B cell (primary cell): ENCODE data around the gene PXMP2. TPM values are rescaled to one million over a fixed set of nuclear protein-coding genes. Genes with fewer than 3 reads are reported as not detected.

Source experiments
- ATAC-seq: fragments of 200-7000 bp; cut with Tn5 transposase; one replicate; pipeline ENCODE4 v1.10.0; 2021; ENCODE audit warnings: low read depth, mild to moderate bottlenecking, moderate number of reproducible peaks, moderate library complexity
- CTCF ChIA-PET: fragments of 350-600 bp; sonication (Branson Sonifier 250); formaldehyde crosslinking; loops from one replicate; lab custom pipeline; 2021; ENCODE audit warnings: antibody characterized with exemption, inconsistent platforms; lab: Charles Lee
- POLR2A ChIA-PET: fragments of 350-600 bp; sonication (Branson Sonifier 250); formaldehyde crosslinking; loops from one replicate; lab custom pipeline; 2021; ENCODE audit warnings: antibody characterized with exemption; lab: Charles Lee
- DNase-seq: peaks from one replicate; pipeline ENCODE4 v3.0.0; 2013
- H2AFZ ChIP-seq: 2 replicates; pipeline ENCODE4 v1.6.1; 2012; ENCODE audit warnings: mild to moderate bottlenecking, low read depth, low read length; ENCODE audit not compliant: insufficient read depth, poor library complexity, severe bottlenecking
- H3K27ac ChIP-seq, 2 donors: 1 replicate in 1 of 2; 2 replicates in 1 of 2; pipeline ENCODE4 v1.5.1; 2012 to 2013; ENCODE audit warnings: low read length in 2 of 2, mild to moderate bottlenecking in 2 of 2, moderate library complexity in 1 of 2
- H3K27me3 ChIP-seq, 4 experiments: fragments of 200-600 bp in 1 of 4; sonication (generic) in 1 of 4; replicated peaks in 1 of 4; 1 replicate in 2 of 4; 2 replicates in 2 of 4; pipeline versions ENCODE4 v1.6.1 to v1.7.0; 2013 to 2016; ENCODE audit warnings: low read length in 3 of 4, mild to moderate bottlenecking in 2 of 4, mixed read lengths in 1 of 4, moderate library complexity in 1 of 4; ENCODE audit not compliant: insufficient read depth in 4 of 4, control insufficient read depth in 3 of 4; ENCODE audit errors: control extremely low read depth in 1 of 4
- H3K36me3 ChIP-seq, 2 experiments: replicated peaks in 1 of 2; 1 replicate in 1 of 2; 2 replicates in 1 of 2; pipeline versions ENCODE4 v1.6.1 to v1.7.1; 2013; ENCODE audit warnings: low read length in 1 of 2; ENCODE audit not compliant: insufficient read depth in 2 of 2, control insufficient read depth in 1 of 2; ENCODE audit errors: control extremely low read depth in 1 of 2, extremely low read depth in 1 of 2
- H3K4me1 ChIP-seq, 2 donors: fragments of 200-600 bp in 1 of 2; sonication (generic) in 1 of 2; 1 replicate in 1 of 2; 2 replicates in 1 of 2; pipeline versions ENCODE4 v1.5.1 to v1.6.1; 2013 to 2017; ENCODE audit warnings: low read length in 2 of 2; ENCODE audit not compliant: control insufficient read depth in 2 of 2, insufficient read depth in 2 of 2
- H3K4me2 ChIP-seq: replicated peaks from 2 replicates; pipeline ENCODE3; 2012; ENCODE audit warnings: mild to moderate bottlenecking, low read depth, low read length; ENCODE audit not compliant: poor library complexity, severe bottlenecking
- H3K4me3 ChIP-seq, 5 experiments: fragments of 200-600 bp in 1 of 5; sonication (generic) in 1 of 5; 1 replicate in 3 of 5; 2 replicates in 2 of 5; pipeline versions ENCODE4 v1.5.1 to v1.7.0; 2011 to 2016; ENCODE audit warnings: low read length in 4 of 5, mild to moderate bottlenecking in 4 of 5, low read depth in 2 of 5, control low read depth in 1 of 5, moderate library complexity in 1 of 5; ENCODE audit not compliant: insufficient read depth in 1 of 5; ENCODE audit errors: control extremely low read depth in 1 of 5, extremely low read depth in 1 of 5
- H3K79me2 ChIP-seq: fragments of 200-600 bp; sonication (generic); one replicate; pipeline ENCODE4 v1.6.0; 2016; ENCODE audit warnings: low read length; ENCODE audit not compliant: control insufficient read depth, insufficient read depth
- H3K9ac ChIP-seq: fragments of 200-600 bp; sonication (generic); 2 replicates; pipeline ENCODE4 v1.6.1; 2017; ENCODE audit warnings: mild to moderate bottlenecking, low read length, moderate library complexity
- H3K9me3 ChIP-seq, 3 donors: one replicate each; pipeline versions ENCODE4 v1.6.1 to v1.7.1; 2013; ENCODE audit warnings: low read length in 2 of 3; ENCODE audit not compliant: control insufficient read depth in 2 of 3, insufficient read depth in 1 of 3; ENCODE audit errors: control extremely low read depth in 1 of 3
- H4K20me1 ChIP-seq: 2 replicates; pipeline ENCODE4 v1.6.0; 2012; ENCODE audit warnings: mild to moderate bottlenecking, low read length; ENCODE audit not compliant: insufficient read depth, control insufficient read depth, poor library complexity, severe bottlenecking
- H3K27ac Mint-ChIP-seq: one replicate; pipeline ENCODE4 v1.8.0; 2021; ENCODE audit warnings: mixed read lengths
- H3K27me3 Mint-ChIP-seq: one replicate; pipeline ENCODE4 v1.8.0; 2021; ENCODE audit warnings: mixed read lengths
- H3K4me1 Mint-ChIP-seq: one replicate; pipeline ENCODE4 v1.8.0; 2021; ENCODE audit warnings: mixed read lengths
- H3K4me3 Mint-ChIP-seq: one replicate; pipeline ENCODE4 v1.8.0; 2021; ENCODE audit warnings: mixed read lengths
- H3K9me3 Mint-ChIP-seq: one replicate; pipeline ENCODE4 v1.8.0; 2022; ENCODE audit warnings: mixed read lengths; ENCODE audit not compliant: insufficient read depth
- EZH2 ChIP-seq: IDR thresholded peaks from 2 replicates; pipeline ENCODE4 v1.6.1; 2012; ENCODE audit warnings: borderline replicate concordance, low read depth, mild to moderate bottlenecking, moderate library complexity, low read length; ENCODE audit not compliant: insufficient read depth, poor library complexity, severe bottlenecking
- WGBS: methylation state at CpG from one replicate; pipeline ENCODE4 v1.1.5; 2013; ENCODE audit warnings: missing lambda C conversion rate; ENCODE audit not compliant: insufficient coverage; 5-methylcytosine and 5-hydroxymethylcytosine counted together
- intact Hi-C: fragments of 100-400 bp; cut with micrococcal nuclease; formaldehyde crosslinking; loops from one replicate; pipeline ENCODE4 v1.10.0; 2022
- polyA plus RNA-seq: library from polyadenylated mRNA; depleted of rRNA; stranded (reverse); fragments of >200 nt; gene quantifications from 2 replicates; pipeline ENCODE4 v1.2.3, GENCODE V29; 2012
- total RNA-seq, 2 donors: library from RNA; stranded (reverse); fragments of 120-200 nt in 1 of 2; gene quantifications; 1 replicate in 1 of 2; 2 replicates in 1 of 2; pipeline versions ENCODE4 v1.2.3 to v1.2.4, GENCODE V29; 2013 to 2022
- TF ChIP-seq, protein P1 (sequence below): fragments of 200-600 bp; IDR thresholded peaks from one replicate; pipeline ENCODE4 v1.8.0; 2022; ENCODE audit warnings: antibody characterized with exemption, mild to moderate bottlenecking

PXMP2 gene
- total and polyA plus RNA-seq, 2 donors (not counting 1 experiment from before 2014, with no cell fraction given) = 4.3 to 10.2 TPM

DNA sequence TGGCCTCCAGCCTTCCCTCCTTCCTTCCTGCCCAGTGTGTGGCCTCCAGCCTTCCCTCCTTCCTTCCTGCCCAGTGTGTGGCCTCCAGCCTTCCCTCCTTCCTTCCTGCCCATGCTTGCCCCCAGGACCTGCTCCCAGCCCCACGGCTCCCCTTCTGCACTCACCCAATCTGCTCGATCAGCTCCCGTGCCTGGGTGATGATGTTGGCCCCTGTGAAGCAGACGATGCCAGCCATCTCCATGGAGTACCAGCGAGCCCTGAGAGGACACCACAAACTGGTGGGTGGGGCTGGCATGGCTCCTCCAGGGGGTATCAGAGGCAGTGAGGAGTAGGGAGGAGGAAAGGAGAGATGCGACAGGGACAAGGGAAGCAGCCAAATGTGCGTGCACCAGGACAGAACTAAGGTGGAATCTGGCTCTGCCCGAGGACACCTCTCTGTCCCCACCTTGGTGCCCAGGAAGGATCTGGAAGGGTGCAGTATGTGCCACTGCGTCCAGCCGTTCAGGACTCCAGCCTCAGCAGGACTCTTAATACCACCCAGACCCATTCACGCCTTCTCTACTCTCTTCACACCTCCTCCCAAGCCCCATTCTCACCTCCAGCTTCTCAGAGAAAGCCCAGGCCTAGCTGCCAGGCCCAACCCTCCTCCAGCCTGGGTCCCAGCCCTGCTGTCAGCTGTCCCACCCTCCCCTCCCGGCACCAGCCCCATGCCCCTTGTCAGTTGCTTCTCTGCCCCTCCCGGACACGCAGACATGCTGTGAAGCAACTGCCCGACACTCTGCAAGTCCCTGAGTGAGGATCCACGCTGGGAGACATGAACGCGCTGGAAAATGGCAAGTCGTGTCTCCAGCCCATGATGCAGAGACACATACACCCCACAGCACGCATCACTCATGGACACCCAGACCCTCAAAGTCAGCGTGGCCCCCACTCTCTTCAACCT lies 22.9 kb upstream of the PXMP2 start:
- ChIA-PET POLR2A (no interaction called here), CTCF (no interaction called here)
- H3K79me2 ChIP-seq = no peaks in the 10 kb centered on the region
- no peak overlapping the region for H3K4me3 ChIP-seq
- no peak for DNase-seq
- intact Hi-C loops = no loop called here
- ATAC-seq = no peak
- no peak overlapping the region for H3K27ac ChIP-seq
- Mint-ChIP-seq H3K4me3 (no peak overlapping the region), H3K4me1 (no peaks in the 10 kb centered on the region), H3K9me3 (no peaks in the 10 kb centered on the region), H3K27me3 (no peaks in the 10 kb centered on the region), H3K27ac (no peak overlapping the region)
- H3K4me2 ChIP-seq = no peak overlapping the region
- H3K36me3 ChIP-seq = peaks cover 2 to 69% of the 10 kb centered on the region in 2 experiments
- H3K9me3 ChIP-seq = no peaks in the 10 kb centered on the region
- no peak overlapping the region for H3K9ac ChIP-seq
- no peaks in the 10 kb centered on the region for H4K20me1 ChIP-seq
- no peaks in the 10 kb centered on the region for H3K27me3 ChIP-seq
- no peak overlapping the region for H2AFZ ChIP-seq
- H3K4me1 ChIP-seq = no peaks in the 10 kb centered on the region
- no peak for TF ChIP-seq EZH2
- TF ChIP-seq, protein P1, sequence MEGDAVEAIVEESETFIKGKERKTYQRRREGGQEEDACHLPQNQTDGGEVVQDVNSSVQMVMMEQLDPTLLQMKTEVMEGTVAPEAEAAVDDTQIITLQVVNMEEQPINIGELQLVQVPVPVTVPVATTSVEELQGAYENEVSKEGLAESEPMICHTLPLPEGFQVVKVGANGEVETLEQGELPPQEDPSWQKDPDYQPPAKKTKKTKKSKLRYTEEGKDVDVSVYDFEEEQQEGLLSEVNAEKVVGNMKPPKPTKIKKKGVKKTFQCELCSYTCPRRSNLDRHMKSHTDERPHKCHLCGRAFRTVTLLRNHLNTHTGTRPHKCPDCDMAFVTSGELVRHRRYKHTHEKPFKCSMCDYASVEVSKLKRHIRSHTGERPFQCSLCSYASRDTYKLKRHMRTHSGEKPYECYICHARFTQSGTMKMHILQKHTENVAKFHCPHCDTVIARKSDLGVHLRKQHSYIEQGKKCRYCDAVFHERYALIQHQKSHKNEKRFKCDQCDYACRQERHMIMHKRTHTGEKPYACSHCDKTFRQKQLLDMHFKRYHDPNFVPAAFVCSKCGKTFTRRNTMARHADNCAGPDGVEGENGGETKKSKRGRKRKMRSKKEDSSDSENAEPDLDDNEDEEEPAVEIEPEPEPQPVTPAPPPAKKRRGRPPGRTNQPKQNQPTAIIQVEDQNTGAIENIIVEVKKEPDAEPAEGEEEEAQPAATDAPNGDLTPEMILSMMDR = no peak
- WGBS = 90% methylated on average over 20 of the region's 21 CpGs

DNA sequence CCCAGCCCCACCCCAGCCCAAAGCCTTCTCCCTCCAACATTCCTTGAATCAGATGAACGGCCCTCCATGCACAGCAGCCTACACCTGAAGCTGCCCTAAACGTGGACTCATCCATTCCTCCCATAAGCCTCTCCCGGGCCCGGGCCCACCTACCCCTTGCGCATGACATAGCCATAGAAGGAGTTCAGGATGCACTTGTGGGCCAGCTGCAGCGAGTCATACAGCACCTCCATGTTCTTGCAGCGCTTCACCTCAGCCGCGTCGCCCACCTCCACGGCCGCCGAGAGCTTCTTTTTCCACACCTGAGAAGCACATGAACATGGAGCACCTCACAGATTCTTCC lies 22.3 kb upstream of the PXMP2 start:
- TF ChIP-seq EZH2 = no peak
- TF ChIP-seq, protein P1 = no peak
- DNase-seq (no peak), ATAC-seq (no peak)
- CTCF ChIA-PET = no interaction called here
- Histone ChIP-seq H3K9me3 (no peaks in the 10 kb centered on the region), H3K27ac (no peak overlapping the region), H3K4me2 (no peak overlapping the region), H3K4me1 (no peaks in the 10 kb centered on the region), H3K9ac (no peak overlapping the region), H3K36me3 (peaks cover 2 to 65% of the 10 kb centered on the region in 2 experiments), H3K79me2 (no peaks in the 10 kb centered on the region), H3K27me3 (no peaks in the 10 kb centered on the region), H2AFZ (no peak overlapping the region), H3K4me3 (no peak overlapping the region), H4K20me1 (no peaks in the 10 kb centered on the region)
- WGBS = 98% methylated on average over 13 of the region's 13 CpGs
- intact Hi-C loops = no loop called here
- no peaks in the 10 kb centered on the region for H3K9me3 Mint-ChIP-seq
- H3K27me3 Mint-ChIP-seq = no peaks in the 10 kb centered on the region
- no peak overlapping the region for H3K4me3 Mint-ChIP-seq
- POLR2A ChIA-PET = no interaction called here
- H3K4me1 Mint-ChIP-seq = no peaks in the 10 kb centered on the region
- H3K27ac Mint-ChIP-seq = no peak overlapping the region
